SK-N-MC (cell line): ENCODE measurements around the gene HBS1L.

Experiments
- EZH2 ChIP-seq: fragments of 200-600 bp; sonication (generic); IDR thresholded peaks from one replicate; pipeline ENCODE4 v1.6.1; 2017; ENCODE audit warnings: antibody characterized with exemption
- POLR2AphosphoS5 ChIP-seq: IDR thresholded peaks from 2 replicates; pipeline ENCODE4 v1.6.1; 2012; ENCODE audit warnings: mild to moderate bottlenecking, low read depth, low read length, borderline replicate concordance

DNA sequence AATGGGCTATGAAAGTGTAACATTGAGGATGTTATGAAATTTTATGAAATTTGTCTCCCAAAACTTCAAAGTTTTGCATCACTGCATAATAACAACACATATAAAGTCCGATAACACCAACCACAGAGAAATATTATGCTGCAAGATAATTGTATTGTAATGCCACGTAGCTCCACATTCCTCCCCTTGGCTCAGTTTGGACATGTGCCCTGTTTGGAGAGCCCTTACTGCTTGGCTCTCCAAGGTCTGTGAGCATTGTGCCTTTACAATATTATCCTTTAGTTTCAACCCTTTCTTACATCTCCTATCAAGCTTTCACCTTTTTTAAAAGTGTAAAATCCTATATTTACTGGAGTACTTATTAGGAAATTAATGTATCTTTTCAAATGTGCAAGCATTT is 10.8 kb downstream of the HBS1L start:
- TF ChIP-seq POLR2AphosphoS5 (no peak), EZH2 (no peak)
